ENCODE results near the gene TTC8. TPM values are rescaled to one million over a fixed set of nuclear protein-coding genes. Genes with fewer than 3 reads are reported as not detected.

Gene TTC8
- total RNA-seq, 1 experiment from 2014 or later = 9.2 TPM

DNA sequence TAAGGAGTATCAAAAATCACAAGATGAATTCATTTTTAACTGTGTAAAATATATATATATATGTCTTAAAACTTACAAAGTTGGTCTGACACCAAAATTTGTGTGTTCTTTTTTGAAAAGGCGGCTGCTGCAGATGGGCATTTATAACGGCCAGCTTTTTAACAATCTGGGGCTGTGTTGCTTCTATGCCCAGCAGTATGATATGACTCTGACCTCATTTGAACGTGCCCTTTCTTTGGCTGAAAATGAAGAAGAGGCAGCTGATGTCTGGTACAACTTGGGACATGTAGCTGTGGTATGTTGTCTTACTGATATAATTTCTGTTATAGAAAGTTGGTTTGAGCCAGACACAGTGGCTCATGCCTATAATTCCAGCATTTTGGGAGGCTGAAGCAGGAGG lies 47.0 kb downstream of the TTC8 start:
- WGBS (ENCODE audit: extremely low coverage, insufficient read length, low lambda C conversion rate) = no CpG with 5 or more reads among the region's 3 CpGs
- peak overlapping the region in 1 of 3 experiments; percentile 46; a peak in 1 of 7 replicates for H3K27ac Mint-ChIP-seq
- DNase-seq = no peak
- no peak overlapping the region for H2BK120ac ChIP-seq (ENCODE audit: low read depth, low read length, poor library complexity, severe bottlenecking)
- H3K27me3 ChIP-seq (ENCODE audit: insufficient read depth, low read length) = no peaks in the 10 kb centered on the region
- no peak overlapping the region for H2BK5ac ChIP-seq (ENCODE audit: insufficient read length, low read length)
- H4K20me1 ChIP-seq (ENCODE audit: control insufficient read depth, insufficient read depth, insufficient read length) = peaks cover 2% of the 10 kb centered on the region
- H3K56ac ChIP-seq (ENCODE audit: insufficient read length, low read depth, low read length) = no peak overlapping the region
- H3K36me3 Mint-ChIP-seq (ENCODE audit: insufficient read depth in 1 of 3, low read depth in 3 of 3) = peaks cover 0 to 10% (median 0%) of the 10 kb centered on the region in 3 experiments; a peak in 3 of 7 replicates
- no peak overlapping the region for H4K5ac ChIP-seq (ENCODE audit: insufficient read length, low read depth, low read length)
- H2BK20ac ChIP-seq (ENCODE audit: low read depth, low read length, poor library complexity, severe bottlenecking) = no peak overlapping the region
- no peak overlapping the region for H3K14ac ChIP-seq (ENCODE audit: insufficient read depth, low read length)
- no peaks in the 10 kb centered on the region for H3K9me3 ChIP-seq (ENCODE audit: control insufficient read depth, low read depth, low read length)
- TF ChIP-seq CTCF (conservative IDR thresholded peaks at IDR 0.05) = no peak
- H3K4ac ChIP-seq (ENCODE audit: low read depth, low read length) = no peak overlapping the region
- H3K79me1 ChIP-seq (ENCODE audit: insufficient read depth, low read depth, low read length, poor library complexity, severe bottlenecking) = no peaks in the 10 kb centered on the region
- H3K4me2 ChIP-seq (ENCODE audit: insufficient read depth, insufficient read length, low read length) = no peak overlapping the region
- no peak overlapping the region for H2BK12ac ChIP-seq (ENCODE audit: insufficient read length, low read depth, low read length)
- H3K79me2 ChIP-seq (ENCODE audit: insufficient read depth, low read length) = no peaks in the 10 kb centered on the region
- no peak overlapping the region for H3K9ac ChIP-seq (ENCODE audit: extremely low read depth, insufficient read length, low read length)
- H3K23ac ChIP-seq (ENCODE audit: insufficient read length, low read depth, low read length) = no peak overlapping the region
- H3K4me1 ChIP-seq (ENCODE audit: insufficient read depth, low read length) = no peaks in the 10 kb centered on the region
- no peaks in the 10 kb centered on the region for H3K27me3 Mint-ChIP-seq (ENCODE audit: low read depth)
- H4K91ac ChIP-seq (ENCODE audit: insufficient read length, low read depth, low read length) = no peak overlapping the region
- no peak overlapping the region for H3K18ac ChIP-seq (ENCODE audit: insufficient read length, low read depth, low read length)
- no peak overlapping the region for H2AFZ ChIP-seq (ENCODE audit: low read length)
- no peak overlapping the region for H3K4me3 Mint-ChIP-seq
- no peak overlapping the region for H4K8ac ChIP-seq (replicated peaks; ENCODE audit: insufficient read length, low read depth, low read length)
- H3K27ac ChIP-seq (ENCODE audit: insufficient read length, low read depth, low read length) = no peak overlapping the region
- H3T11ph ChIP-seq (ENCODE audit: low read length) = no peak overlapping the region
- H2BK15ac ChIP-seq (ENCODE audit: low read depth, low read length) = no peak overlapping the region
- no peaks in the 10 kb centered on the region for H3K9me3 Mint-ChIP-seq
- H3K4me1 Mint-ChIP-seq = no peaks in the 10 kb centered on the region
- no peaks in the 10 kb centered on the region for H3K23me2 ChIP-seq (ENCODE audit: insufficient read length, low read depth, low read length, poor library complexity, severe bottlenecking)
- no peak overlapping the region for H2AK5ac ChIP-seq (ENCODE audit: insufficient read length, low read length)

All from H9 (cell line).